ENCODE measurements around the gene MED13L.
A peak's percentile ranks its signal among the peaks of the same experiment; 100 is the strongest.

Gene MED13L

GRCh38 chr12:116264525-116265070 is 12.9 kb downstream of the MED13L start:
- Histone ChIP-seq H3K18ac (ENCODE audit: low read length) (no peak overlapping the region), H3K4ac (ENCODE audit: low read depth, low read length) (no peak overlapping the region), H3K56ac (ENCODE audit: low read length) (no peak overlapping the region), H3K36me3 (ENCODE audit: control insufficient read depth, insufficient read depth, low read length) (no peaks in the 10 kb centered on the region), H2BK15ac (replicated peaks; ENCODE audit: low read depth) (no peak overlapping the region), H3K23ac (ENCODE audit: low read length) (no peak overlapping the region), H3K4me3 (ENCODE audit: low read length) (no peak overlapping the region), H4K5ac (ENCODE audit: low read length) (no peak overlapping the region), H3K79me1 (ENCODE audit: low read length) (peaks cover 5% of the 10 kb centered on the region), H3K27me3 (ENCODE audit: insufficient read depth, low read length, poor library complexity) (no peaks in the 10 kb centered on the region), H2BK5ac (ENCODE audit: low read length) (no peak overlapping the region), H4K8ac (ENCODE audit: low read depth, low read length) (no peak overlapping the region), H3K79me2 (ENCODE audit: control insufficient read depth, insufficient read depth, low read length) (peaks cover 79% of the 10 kb centered on the region), H3K9ac (ENCODE audit: low read length) (no peak overlapping the region), H2BK120ac (ENCODE audit: low read depth, low read length) (no peak overlapping the region), H3K27ac (ENCODE audit: low read depth, low read length) (no peak overlapping the region), H2AK5ac (ENCODE audit: low read length) (no peak overlapping the region), H3K4me2 (ENCODE audit: low read length) (no peak overlapping the region), H3K4me1 (ENCODE audit: control insufficient read depth, low read depth, low read length) (peaks cover 13% of the 10 kb centered on the region)
- no CpG with 5 or more reads among the region's 2 CpGs for WGBS (ENCODE audit: extremely low coverage, insufficient coverage, low lambda C conversion rate)
- DNase-seq: peak; percentile 60

GRCh38 chr12:116263844-116264243 is 13.6 kb downstream of the MED13L start:
- no peak overlapping the region for H2BK5ac ChIP-seq (ENCODE audit: low read length)
- no peak overlapping the region for H3K56ac ChIP-seq (ENCODE audit: low read length)
- H3K4me3 ChIP-seq (ENCODE audit: low read length): no peak overlapping the region
- H4K5ac ChIP-seq (ENCODE audit: low read length): no peak overlapping the region
- no peak overlapping the region for H3K23ac ChIP-seq (ENCODE audit: low read length)
- H3K27me3 ChIP-seq (ENCODE audit: insufficient read depth, low read length, poor library complexity): no peaks in the 10 kb centered on the region
- H3K4me1 ChIP-seq (ENCODE audit: control insufficient read depth, low read depth, low read length): peaks cover 13% of the 10 kb centered on the region
- peaks cover 5% of the 10 kb centered on the region for H3K79me1 ChIP-seq (ENCODE audit: low read length)
- H3K36me3 ChIP-seq (ENCODE audit: control insufficient read depth, insufficient read depth, low read length): no peaks in the 10 kb centered on the region
- no CpG with 5 or more reads among the region's 2 CpGs for WGBS (ENCODE audit: extremely low coverage, insufficient coverage, low lambda C conversion rate)
- no peak overlapping the region for H3K18ac ChIP-seq (ENCODE audit: low read length)
- no peak overlapping the region for H2BK15ac ChIP-seq (replicated peaks; ENCODE audit: low read depth)
- H3K27ac ChIP-seq (ENCODE audit: low read depth, low read length): no peak overlapping the region
- no peak overlapping the region for H3K4me2 ChIP-seq (ENCODE audit: low read length)
- H2BK120ac ChIP-seq (ENCODE audit: low read depth, low read length): no peak overlapping the region
- H3K4ac ChIP-seq (ENCODE audit: low read depth, low read length): no peak overlapping the region
- peak; percentile 53 for DNase-seq
- H3K79me2 ChIP-seq (ENCODE audit: control insufficient read depth, insufficient read depth, low read length): peaks cover 76% of the 10 kb centered on the region
- H4K8ac ChIP-seq (ENCODE audit: low read depth, low read length): no peak overlapping the region
- H3K9ac ChIP-seq (ENCODE audit: low read length): no peak overlapping the region
- no peak overlapping the region for H2AK5ac ChIP-seq (ENCODE audit: low read length)

GRCh38 chr12:116263431-116263830 is 14.1 kb downstream of the MED13L start:
- peaks cover 5% of the 10 kb centered on the region for H3K79me1 ChIP-seq (ENCODE audit: low read length)
- no peak overlapping the region for H2BK5ac ChIP-seq (ENCODE audit: low read length)
- no peak overlapping the region for H3K4ac ChIP-seq (ENCODE audit: low read depth, low read length)
- peaks cover 13% of the 10 kb centered on the region for H3K4me1 ChIP-seq (ENCODE audit: control insufficient read depth, low read depth, low read length)
- no peak overlapping the region for H3K4me3 ChIP-seq (ENCODE audit: low read length)
- H3K56ac ChIP-seq (ENCODE audit: low read length): no peak overlapping the region
- H3K9ac ChIP-seq (ENCODE audit: low read length): no peak overlapping the region
- H4K8ac ChIP-seq (ENCODE audit: low read depth, low read length): no peak overlapping the region
- H2AK5ac ChIP-seq (ENCODE audit: low read length): no peak overlapping the region
- H4K5ac ChIP-seq (ENCODE audit: low read length): no peak overlapping the region
- no peak overlapping the region for H3K23ac ChIP-seq (ENCODE audit: low read length)
- H3K27ac ChIP-seq (ENCODE audit: low read depth, low read length): no peak overlapping the region
- no peak overlapping the region for H3K18ac ChIP-seq (ENCODE audit: low read length)
- no peak overlapping the region for H2BK120ac ChIP-seq (ENCODE audit: low read depth, low read length)
- WGBS (ENCODE audit: extremely low coverage, insufficient coverage, low lambda C conversion rate): no CpG with 5 or more reads among the region's 1 CpG
- H3K4me2 ChIP-seq (ENCODE audit: low read length): no peak overlapping the region
- H3K27me3 ChIP-seq (ENCODE audit: insufficient read depth, low read length, poor library complexity): no peaks in the 10 kb centered on the region
- H2BK15ac ChIP-seq (replicated peaks; ENCODE audit: low read depth): no peak overlapping the region
- H3K36me3 ChIP-seq (ENCODE audit: control insufficient read depth, insufficient read depth, low read length): no peaks in the 10 kb centered on the region
- DNase-seq: no peak
- peaks cover 74% of the 10 kb centered on the region for H3K79me2 ChIP-seq (ENCODE audit: control insufficient read depth, insufficient read depth, low read length)

- H3K56ac ChIP-seq (ENCODE audit: low read length): no peak overlapping the region
- no peak overlapping the region for H2AK5ac ChIP-seq (ENCODE audit: low read length)
- no peak overlapping the region for H2BK120ac ChIP-seq (ENCODE audit: low read depth, low read length)
- peaks cover 5% of the 10 kb centered on the region for H3K79me1 ChIP-seq (ENCODE audit: low read length)
- H3K23ac ChIP-seq (ENCODE audit: low read length): no peak overlapping the region
- H3K27ac ChIP-seq (ENCODE audit: low read depth, low read length): no peak overlapping the region
- peaks cover 74% of the 10 kb centered on the region for H3K79me2 ChIP-seq (ENCODE audit: control insufficient read depth, insufficient read depth, low read length)
- no peaks in the 10 kb centered on the region for H3K36me3 ChIP-seq (ENCODE audit: control insufficient read depth, insufficient read depth, low read length)
- H4K5ac ChIP-seq (ENCODE audit: low read length): no peak overlapping the region
- H3K4me3 ChIP-seq (ENCODE audit: low read length): no peak overlapping the region
- no peak overlapping the region for H3K9ac ChIP-seq (ENCODE audit: low read length)
- no peak overlapping the region for H3K4ac ChIP-seq (ENCODE audit: low read depth, low read length)
- no peak overlapping the region for H3K18ac ChIP-seq (ENCODE audit: low read length)
- no peak overlapping the region for H4K8ac ChIP-seq (ENCODE audit: low read depth, low read length)
- H3K4me1 ChIP-seq (ENCODE audit: control insufficient read depth, low read depth, low read length): peaks cover 10% of the 10 kb centered on the region
- H2BK15ac ChIP-seq (replicated peaks; ENCODE audit: low read depth): no peak overlapping the region
- H2BK5ac ChIP-seq (ENCODE audit: low read length): no peak overlapping the region
- no peak for DNase-seq
- no CpG with 5 or more reads among the region's 2 CpGs for whole genome bisulfite sequencing (ENCODE audit: extremely low coverage, insufficient coverage, low lambda C conversion rate)
- H3K27me3 ChIP-seq (ENCODE audit: insufficient read depth, low read length, poor library complexity): no peaks in the 10 kb centered on the region
- H3K4me2 ChIP-seq (ENCODE audit: low read length): no peak overlapping the region
Observed at GRCh38 chr12:116262741-116263140, 14.8 kb downstream of the MED13L start.

GRCh38 chr12:116261525-116262100 is 15.9 kb downstream of the MED13L start:
- Histone ChIP-seq H2AK5ac (ENCODE audit: low read length) (no peak overlapping the region), H4K5ac (ENCODE audit: low read length) (no peak overlapping the region), H3K36me3 (ENCODE audit: control insufficient read depth, insufficient read depth, low read length) (no peaks in the 10 kb centered on the region), H3K4me2 (ENCODE audit: low read length) (no peak overlapping the region), H2BK120ac (ENCODE audit: low read depth, low read length) (no peak overlapping the region), H2BK5ac (ENCODE audit: low read length) (no peak overlapping the region), H3K4me3 (ENCODE audit: low read length) (no peak overlapping the region), H3K27me3 (ENCODE audit: insufficient read depth, low read length, poor library complexity) (no peaks in the 10 kb centered on the region), H4K8ac (ENCODE audit: low read depth, low read length) (no peak overlapping the region), H3K9ac (ENCODE audit: low read length) (no peak overlapping the region), H3K23ac (ENCODE audit: low read length) (no peak overlapping the region), H3K79me1 (ENCODE audit: low read length) (peaks cover 6% of the 10 kb centered on the region), H2BK15ac (replicated peaks; ENCODE audit: low read depth) (no peak overlapping the region), H3K18ac (ENCODE audit: low read length) (no peak overlapping the region), H3K27ac (ENCODE audit: low read depth, low read length) (no peak overlapping the region), H3K4me1 (ENCODE audit: control insufficient read depth, low read depth, low read length) (peaks cover 10% of the 10 kb centered on the region), H3K56ac (ENCODE audit: low read length) (no peak overlapping the region), H3K4ac (ENCODE audit: low read depth, low read length) (no peak overlapping the region), H3K79me2 (ENCODE audit: control insufficient read depth, insufficient read depth, low read length) (peaks cover 70% of the 10 kb centered on the region)
- DNase-seq: no peak
- 100% methylated on average over 1 of the region's 4 CpGs for WGBS (ENCODE audit: extremely low coverage, insufficient coverage, low lambda C conversion rate)
